Dendritic cell treated with granulocyte-macrophage colony-stimulating factor and Interleukin-4, amounts not matched to agents 40 ng/mL and 50 ng/mL, for 4 days (primary cell): ENCODE results near the gene HS3ST3A1.

Experiments used
- H3K27ac Mint-ChIP-seq: one replicate; pipeline ENCODE4 v1.8.0; 2022; ENCODE audit warnings: mild to moderate bottlenecking, mixed read lengths
- H3K27me3 Mint-ChIP-seq: one replicate; pipeline ENCODE4 v1.8.0; 2022; ENCODE audit warnings: mild to moderate bottlenecking, mixed read lengths
- H3K36me3 Mint-ChIP-seq: one replicate; pipeline ENCODE4 v1.8.0; 2022; ENCODE audit warnings: low read depth, mixed read lengths
- H3K4me1 Mint-ChIP-seq: one replicate; pipeline ENCODE4 v1.8.0; 2022; ENCODE audit warnings: low read depth, mixed read lengths
- H3K4me3 Mint-ChIP-seq: one replicate; pipeline ENCODE4 v1.8.0; 2022; ENCODE audit warnings: mild to moderate bottlenecking, moderate library complexity, mixed read lengths
- H3K9me3 Mint-ChIP-seq: one replicate; pipeline ENCODE4 v1.8.0; 2022; ENCODE audit warnings: mixed read lengths
- intact Hi-C: fragments of 100-400 bp; cut with micrococcal nuclease; formaldehyde crosslinking; loops from one replicate; pipeline ENCODE4 v1.15.0; 2022

Gene HS3ST3A1

DNA sequence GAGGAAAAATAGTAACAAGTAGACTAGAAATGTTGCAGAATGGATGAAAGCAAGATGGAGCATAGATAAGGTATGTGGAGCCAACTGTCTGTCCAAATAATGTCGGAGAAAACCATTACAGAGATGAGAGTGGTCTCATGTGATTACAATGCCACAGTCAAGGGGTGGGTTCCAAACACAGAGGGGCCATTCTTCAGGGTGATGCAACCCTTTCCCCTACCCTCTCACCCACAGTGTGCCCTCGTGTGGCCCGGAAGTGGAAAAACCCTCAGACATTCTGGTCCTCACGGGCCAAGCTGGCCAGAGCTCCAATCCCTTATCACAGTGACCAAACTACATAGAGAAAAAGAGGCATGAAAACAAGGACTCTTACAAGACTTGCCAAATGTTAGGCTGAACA lies 17.7 kb upstream of the HS3ST3A1 start:
- intact Hi-C loops: no loop called here
- Mint-ChIP-seq H3K36me3 (no peaks in the 10 kb centered on the region), H3K27ac (no peak overlapping the region), H3K4me1 (no peaks in the 10 kb centered on the region), H3K27me3 (peaks cover 8% of the 10 kb centered on the region), H3K4me3 (no peak overlapping the region), H3K9me3 (peaks cover 23% of the 10 kb centered on the region)

- H3K36me3 Mint-ChIP-seq: no peaks in the 10 kb centered on the region
- H3K9me3 Mint-ChIP-seq: peaks cover 17% of the 10 kb centered on the region
- H3K4me3 Mint-ChIP-seq: no peak overlapping the region
- intact Hi-C loops: no loop called here
- H3K27me3 Mint-ChIP-seq: peaks cover 8% of the 10 kb centered on the region
- H3K27ac Mint-ChIP-seq: no peak overlapping the region
- no peaks in the 10 kb centered on the region for H3K4me1 Mint-ChIP-seq
These were observed 14.3 kb upstream of the HS3ST3A1 start for GRCh38 chr17:13616031-13616430.

DNA sequence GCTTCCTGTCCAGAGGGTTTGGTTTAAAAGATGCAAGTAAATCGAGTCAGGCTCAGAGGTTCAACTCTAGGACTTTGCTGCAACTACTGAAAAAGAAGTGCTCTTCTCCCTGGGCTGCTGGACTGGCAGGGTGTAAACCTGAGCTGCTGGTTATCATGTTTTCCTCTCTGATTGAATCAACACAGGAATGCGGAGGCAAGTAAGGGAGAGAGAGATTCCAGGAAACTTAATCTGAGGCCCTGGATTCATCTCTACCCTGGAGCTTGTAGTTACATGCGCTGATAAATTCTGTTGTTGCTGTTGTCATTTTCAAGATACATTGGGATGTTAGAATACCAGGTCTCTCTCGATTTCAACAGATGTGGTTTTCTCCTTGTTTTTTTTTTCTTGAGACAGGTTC lies 8.2 kb upstream of the HS3ST3A1 start:
- intact Hi-C loops: no loop called here
- Mint-ChIP-seq H3K36me3 (no peaks in the 10 kb centered on the region), H3K4me3 (no peak overlapping the region)

GRCh38 chr17:13601322-13601775 lies 380 bp downstream of the HS3ST3A1 start:
- no peak overlapping the region for H3K4me3 Mint-ChIP-seq
- H3K9me3 Mint-ChIP-seq: no peaks in the 10 kb centered on the region
- H3K27ac Mint-ChIP-seq: no peak overlapping the region
- no peaks in the 10 kb centered on the region for H3K4me1 Mint-ChIP-seq
- H3K27me3 Mint-ChIP-seq: peaks cover 74% of the 10 kb centered on the region
- intact Hi-C loops: no loop called here
- no peaks in the 10 kb centered on the region for H3K36me3 Mint-ChIP-seq

More for the DNA sequence above, 8.2 kb upstream of the HS3ST3A1 start:
- Mint-ChIP-seq H3K4me1 (no peaks in the 10 kb centered on the region), H3K9me3 (peaks cover 12% of the 10 kb centered on the region), H3K27ac (no peak overlapping the region), H3K27me3 (peaks cover 23% of the 10 kb centered on the region)

GRCh38 chr17:13600475-13601321 lies 1.0 kb downstream of the HS3ST3A1 start:
- Mint-ChIP-seq H3K27me3 (peaks cover 76% of the 10 kb centered on the region), H3K27ac (no peak overlapping the region), H3K36me3 (no peaks in the 10 kb centered on the region), H3K4me1 (no peaks in the 10 kb centered on the region), H3K4me3 (no peak overlapping the region), H3K9me3 (no peaks in the 10 kb centered on the region)
- intact Hi-C loops: no loop called here

GRCh38 chr17:13599864-13600263 lies 1.9 kb downstream of the HS3ST3A1 start:
- Mint-ChIP-seq H3K36me3 (no peaks in the 10 kb centered on the region), H3K4me1 (peaks cover 3% of the 10 kb centered on the region), H3K27me3 (peaks cover 75% of the 10 kb centered on the region), H3K9me3 (no peaks in the 10 kb centered on the region), H3K4me3 (no peak overlapping the region), H3K27ac (no peak overlapping the region)
- intact Hi-C loops: loop anchor here (5.0 to 10.0 kb wide), 5 partner anchors 342 to 1615 kb away; no protein-coding TSS in a partner anchor

DNA sequence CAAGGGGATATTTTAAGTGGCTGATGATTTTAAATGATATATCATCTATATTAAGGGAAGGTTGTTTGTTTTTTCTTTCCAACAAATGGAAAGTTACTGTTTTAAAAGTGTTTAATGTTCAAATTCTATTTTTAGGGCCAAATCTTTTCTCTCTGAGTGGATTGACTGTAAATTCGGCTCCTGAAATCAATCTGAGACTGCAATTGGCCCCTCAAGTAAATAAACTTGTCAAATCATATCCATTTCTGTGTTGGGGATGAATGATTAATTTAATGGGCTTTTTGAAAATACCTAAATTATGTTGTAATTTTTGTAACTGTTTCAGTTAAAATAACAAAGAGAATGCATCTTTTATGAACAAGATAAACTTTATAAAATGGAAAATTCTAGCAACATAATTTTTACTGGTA lies 2.6 kb downstream of the HS3ST3A1 start:
- intact Hi-C loops: loop anchor here (5.0 to 10.0 kb wide), 5 partner anchors 343 to 1616 kb away; no protein-coding TSS in a partner anchor
- Mint-ChIP-seq H3K4me1 (peaks cover 7% of the 10 kb centered on the region), H3K27ac (no peak overlapping the region), H3K27me3 (peaks cover 71% of the 10 kb centered on the region), H3K4me3 (no peak overlapping the region), H3K36me3 (no peaks in the 10 kb centered on the region), H3K9me3 (no peaks in the 10 kb centered on the region)

- no peaks in the 10 kb centered on the region for H3K36me3 Mint-ChIP-seq
- H3K4me1 Mint-ChIP-seq: peaks cover 7% of the 10 kb centered on the region
- intact Hi-C loops: loop anchor here (5.0 to 10.0 kb wide), 5 partner anchors 344 to 1616 kb away; no protein-coding TSS in a partner anchor
- peaks cover 66% of the 10 kb centered on the region for H3K27me3 Mint-ChIP-seq
- no peak overlapping the region for H3K4me3 Mint-ChIP-seq
- no peak overlapping the region for H3K27ac Mint-ChIP-seq
- H3K9me3 Mint-ChIP-seq: no peaks in the 10 kb centered on the region
These were observed 3.2 kb downstream of the HS3ST3A1 start for GRCh38 chr17:13598353-13599167.

GRCh38 chr17:13597723-13598347 lies 3.9 kb downstream of the HS3ST3A1 start:
- peaks cover 63% of the 10 kb centered on the region for H3K27me3 Mint-ChIP-seq
- intact Hi-C loops: loop anchor here (2.0 to 10.0 kb wide), 6 partner anchors 344 to 1617 kb away; no protein-coding TSS in a partner anchor
- no peaks in the 10 kb centered on the region for H3K9me3 Mint-ChIP-seq
- H3K36me3 Mint-ChIP-seq: no peaks in the 10 kb centered on the region
- H3K27ac Mint-ChIP-seq: no peak overlapping the region
- H3K4me1 Mint-ChIP-seq: peaks cover 7% of the 10 kb centered on the region
- no peak overlapping the region for H3K4me3 Mint-ChIP-seq

- intact Hi-C loops: loop anchor here (2.0 to 10.0 kb wide), 6 partner anchors 346 to 1618 kb away; no protein-coding TSS in a partner anchor
- H3K4me3 Mint-ChIP-seq: no peak overlapping the region
- H3K27me3 Mint-ChIP-seq: peaks cover 52% of the 10 kb centered on the region
- no peaks in the 10 kb centered on the region for H3K9me3 Mint-ChIP-seq
- H3K4me1 Mint-ChIP-seq: peaks cover 7% of the 10 kb centered on the region
- no peak overlapping the region for H3K27ac Mint-ChIP-seq
- no peaks in the 10 kb centered on the region for H3K36me3 Mint-ChIP-seq
These were observed 5.3 kb downstream of the HS3ST3A1 start for GRCh38 chr17:13596241-13596923.

GRCh38 chr17:13595599-13595899 lies 6.2 kb downstream of the HS3ST3A1 start:
- intact Hi-C loops: loop anchor here (5.0 to 10.0 kb wide), 5 partner anchors 347 to 1619 kb away; no protein-coding TSS in a partner anchor
- Mint-ChIP-seq H3K4me1 (peaks cover 7% of the 10 kb centered on the region), H3K27ac (no peak overlapping the region), H3K36me3 (no peaks in the 10 kb centered on the region), H3K4me3 (no peak overlapping the region), H3K9me3 (no peaks in the 10 kb centered on the region), H3K27me3 (peaks cover 48% of the 10 kb centered on the region)

- H3K27ac Mint-ChIP-seq: no peak overlapping the region
- no peaks in the 10 kb centered on the region for H3K9me3 Mint-ChIP-seq
- intact Hi-C loops: loop anchor here (1.0 to 10.0 kb wide), 6 partner anchors 347 to 1620 kb away; no protein-coding TSS in a partner anchor
- H3K36me3 Mint-ChIP-seq: no peaks in the 10 kb centered on the region
- no peak overlapping the region for H3K4me3 Mint-ChIP-seq
- peaks cover 42% of the 10 kb centered on the region for H3K27me3 Mint-ChIP-seq
- H3K4me1 Mint-ChIP-seq: peaks cover 7% of the 10 kb centered on the region
These were observed 6.7 kb downstream of the HS3ST3A1 start for GRCh38 chr17:13594762-13595598.
